HG03378 (cell line): ENCODE results near the gene SMIM36.
"Not testable (repeated sequence)": the region's sequence is repeated elsewhere in the genome, so short reads cannot be mapped to it uniquely, and the experiment has no call there.

Source experiments
- ATAC-seq: cut with Tn5 transposase; IDR thresholded peaks from one replicate; pipeline ENCODE4 v1.9.1; 2021; ENCODE audit warnings: mild to moderate bottlenecking, moderate library complexity; ENCODE audit not compliant: unreplicated experiment

Gene SMIM36

DNA sequence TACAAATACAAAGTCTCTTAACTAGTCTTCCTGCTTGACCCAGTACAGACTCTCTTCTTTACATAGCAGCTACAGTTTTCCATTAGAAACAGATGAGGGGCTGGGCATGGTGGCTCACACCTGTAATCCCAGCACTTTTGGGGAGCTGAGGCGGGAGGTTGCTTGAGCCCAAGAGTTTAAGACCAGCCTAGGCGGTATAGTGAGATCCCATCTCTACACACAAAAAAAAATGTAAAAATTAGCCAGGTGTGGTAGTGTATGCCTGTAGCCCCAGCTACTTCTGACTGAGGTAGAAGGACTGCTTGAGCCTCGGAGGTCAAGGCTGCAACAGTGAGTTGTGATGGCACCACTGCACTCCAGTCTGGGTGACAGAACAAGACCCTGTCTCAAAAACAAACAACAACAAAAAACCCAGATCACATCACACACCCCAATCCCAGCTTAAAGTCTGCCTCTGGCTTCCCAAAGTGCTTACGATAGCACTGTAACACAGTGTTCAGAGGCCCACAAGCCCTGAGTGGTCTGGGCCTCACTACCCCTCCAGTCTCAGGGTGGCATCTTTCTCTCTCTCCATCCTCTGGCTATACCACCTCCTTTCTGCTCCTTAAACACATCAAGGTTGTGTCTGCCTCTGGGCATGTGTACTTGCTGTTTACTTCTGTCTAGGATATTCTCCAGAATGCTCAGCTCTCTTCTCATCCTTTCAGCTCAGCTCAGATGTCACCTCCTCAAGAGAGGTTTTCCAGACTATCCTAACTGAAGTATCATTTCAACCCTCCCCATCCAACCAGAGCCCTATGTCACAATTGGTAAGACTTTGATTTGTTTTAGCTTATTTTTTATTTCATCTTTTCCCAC lies 93.6 kb downstream of the SMIM36 start:
- ATAC-seq: no peak

DNA sequence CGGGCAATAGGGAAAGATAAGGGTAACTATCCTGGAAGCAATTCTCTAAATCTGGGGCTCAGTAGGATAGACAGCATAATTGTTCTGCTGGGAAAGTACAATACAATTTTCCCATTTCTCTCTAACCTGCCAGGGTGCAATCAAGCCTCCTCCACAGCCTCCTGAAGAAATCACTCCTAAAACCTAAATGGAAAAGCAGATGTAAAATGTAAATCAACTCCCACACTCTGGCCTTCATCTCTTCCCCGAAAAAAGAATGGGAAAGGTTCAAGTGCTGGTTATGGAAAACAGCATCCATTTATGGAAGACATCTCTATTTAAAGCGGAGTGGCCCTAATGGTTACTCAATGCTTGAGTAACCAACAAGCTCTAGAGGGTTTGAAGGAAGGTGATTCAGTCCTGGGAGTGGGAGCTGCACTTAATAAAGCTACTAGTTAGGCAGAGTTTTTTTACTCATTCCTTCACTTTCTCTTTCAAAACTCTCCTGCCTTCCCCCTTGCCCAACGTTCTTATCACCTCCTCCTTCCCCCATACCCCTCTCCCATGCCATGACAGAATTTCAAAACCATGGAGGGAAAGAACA lies 94.7 kb downstream of the SMIM36 start:
- ATAC-seq: no peak

GRCh38 chr17:55416000-55416399 lies 95.3 kb downstream of the SMIM36 start:
- ATAC-seq: no peak

DNA sequence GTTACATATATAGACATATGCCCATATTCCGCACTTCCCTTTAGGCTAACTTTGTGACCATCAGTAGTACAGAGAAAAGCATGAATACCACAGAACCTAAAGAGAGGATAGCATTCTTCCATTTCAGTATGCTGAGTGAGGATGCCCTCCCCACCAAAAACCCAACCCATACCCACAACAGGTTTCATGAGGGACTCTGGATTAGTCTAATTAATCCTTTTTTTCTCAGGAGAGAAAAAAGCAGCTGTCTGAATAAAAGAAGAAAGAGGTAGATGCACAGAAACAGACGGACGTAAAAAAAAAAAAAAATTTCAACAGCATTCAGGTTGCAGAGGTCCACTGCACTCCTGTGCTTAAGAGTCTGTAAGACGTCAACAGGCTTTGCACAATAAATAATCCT lies 96.3 kb downstream of the SMIM36 start:
- no peak for ATAC-seq

DNA sequence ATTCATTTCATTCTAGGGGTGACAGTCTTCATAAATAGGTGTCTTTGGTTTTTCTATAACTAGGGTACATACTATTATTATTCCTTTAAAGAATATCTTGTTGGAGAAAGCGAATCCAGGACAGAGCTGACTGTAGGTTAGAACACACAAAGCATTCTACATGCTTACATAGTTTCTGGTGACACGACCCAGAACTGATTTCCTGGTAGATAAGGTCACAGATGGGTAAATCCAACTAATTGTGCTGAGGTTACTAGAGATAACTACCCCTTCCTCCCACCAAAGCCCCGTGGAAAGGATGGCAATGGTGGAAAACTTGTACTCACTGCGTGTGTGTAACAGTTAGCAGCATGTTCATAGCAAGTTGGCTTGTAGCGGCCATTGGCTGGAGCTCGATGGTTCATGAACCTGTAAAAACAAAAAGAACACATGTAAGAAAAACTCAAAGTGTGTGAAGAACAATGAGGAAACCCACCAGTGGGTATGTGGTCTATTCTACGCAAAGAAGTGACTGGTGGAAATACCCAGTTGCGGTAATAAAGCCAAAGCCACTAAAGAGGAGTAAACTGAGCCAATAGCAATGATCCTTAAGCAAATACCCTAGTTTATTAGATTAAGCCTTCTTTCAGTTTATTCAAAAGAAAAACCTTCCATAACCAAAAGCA lies 97.3 kb downstream of the SMIM36 start:
- no peak for ATAC-seq

DNA sequence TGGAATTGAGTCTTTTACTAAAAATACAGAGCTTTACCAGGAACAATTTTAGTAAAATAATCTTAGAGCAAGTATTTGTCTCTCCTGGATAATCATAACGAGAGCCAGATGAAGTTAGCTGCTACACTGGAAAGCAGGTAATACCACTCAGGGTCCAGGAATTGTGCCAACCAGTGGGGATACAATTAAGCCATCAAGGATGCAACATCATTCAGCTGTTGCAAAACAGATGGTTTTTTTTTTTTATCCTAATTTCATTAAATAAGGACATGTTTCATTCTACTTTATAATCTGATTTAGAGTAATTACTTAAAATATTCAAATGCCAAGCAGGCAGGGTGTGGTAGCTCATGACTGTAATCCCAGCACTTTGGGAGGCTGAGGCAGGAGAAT lies 99.8 kb downstream of the SMIM36 start:
- no peak for ATAC-seq

DNA sequence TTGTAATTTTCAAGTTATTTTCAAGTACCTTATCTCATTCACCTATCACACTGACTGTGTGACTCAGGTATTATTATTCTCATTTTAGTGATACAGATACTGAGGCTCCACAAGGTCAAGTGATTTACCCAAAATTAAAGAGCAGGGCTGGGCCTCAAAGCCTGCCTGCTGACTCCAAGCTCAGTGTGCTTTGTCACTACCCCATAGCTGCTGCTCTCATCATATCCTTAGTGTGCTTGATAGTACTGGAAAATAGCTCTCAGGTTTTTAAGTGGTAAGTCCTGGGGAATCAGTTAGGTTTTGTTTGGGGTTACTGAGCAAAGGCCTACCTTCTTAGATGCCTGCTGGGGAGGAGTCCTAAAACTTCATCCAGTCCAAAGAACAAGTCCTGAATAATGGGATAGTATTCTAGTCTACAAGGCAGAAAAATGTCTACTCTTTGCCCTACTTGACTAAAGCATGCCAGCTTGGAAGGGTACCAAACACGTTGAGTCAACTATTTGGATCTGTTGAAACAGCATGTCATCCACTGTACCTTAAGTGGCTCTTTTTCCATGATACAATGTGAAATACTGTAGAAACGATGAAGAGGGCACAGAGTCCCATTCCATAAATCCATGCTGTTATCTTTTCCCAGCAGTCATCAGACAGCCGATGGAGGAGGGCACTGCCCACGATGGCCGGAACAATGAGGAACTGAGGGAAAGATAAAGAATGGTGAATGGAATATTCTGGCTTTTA lies 100.4 kb downstream of the SMIM36 start:
- no peak for ATAC-seq

GRCh38 chr17:55409030-55409800 lies 102.0 kb downstream of the SMIM36 start:
- ATAC-seq: no peak

DNA sequence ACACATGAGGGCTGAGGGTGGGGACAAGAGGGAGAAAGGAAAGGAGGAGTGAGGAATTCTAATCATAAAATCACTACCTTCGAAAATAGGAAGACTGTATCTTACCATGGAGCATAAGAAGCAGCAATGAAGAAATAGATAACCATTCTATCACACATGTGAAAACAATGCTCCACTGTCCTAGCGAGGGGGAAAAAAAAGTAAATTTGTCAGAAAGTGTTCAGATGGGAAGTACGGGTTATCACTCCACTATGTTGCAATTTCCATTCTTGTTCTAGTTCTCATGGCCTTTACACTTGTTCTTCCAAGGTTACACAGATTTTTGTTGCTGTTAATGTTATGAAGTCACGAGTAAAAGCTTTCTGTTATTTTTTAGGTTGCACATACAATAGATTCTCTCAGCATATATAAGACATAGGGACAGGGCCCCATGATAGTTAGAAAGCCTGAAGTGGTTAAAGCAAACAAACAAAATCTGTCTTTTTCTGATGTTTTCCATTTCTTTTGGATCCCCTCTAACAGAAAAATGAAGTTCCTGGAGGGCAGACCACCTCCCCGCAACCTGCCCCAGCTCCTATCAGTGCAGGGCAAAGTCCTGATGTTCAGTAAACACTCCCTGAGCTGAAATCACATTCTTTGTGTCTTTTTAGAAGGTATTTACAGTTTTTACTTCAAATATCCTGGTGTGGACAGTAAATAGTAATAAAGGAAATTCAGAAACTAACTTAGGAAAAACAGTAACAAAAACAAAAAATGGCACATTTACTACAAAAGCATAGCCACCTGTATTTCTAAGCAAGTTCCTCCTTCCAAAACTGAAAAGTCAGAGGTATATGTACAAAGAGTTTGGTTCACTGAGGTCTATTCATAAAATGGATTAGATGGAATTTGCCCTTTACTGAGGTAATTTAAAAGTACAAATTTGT lies 103.3 kb downstream of the SMIM36 start:
- ATAC-seq: no peak

GRCh38 chr17:55405600-55405999 lies 105.7 kb downstream of the SMIM36 start:
- no peak for ATAC-seq

DNA sequence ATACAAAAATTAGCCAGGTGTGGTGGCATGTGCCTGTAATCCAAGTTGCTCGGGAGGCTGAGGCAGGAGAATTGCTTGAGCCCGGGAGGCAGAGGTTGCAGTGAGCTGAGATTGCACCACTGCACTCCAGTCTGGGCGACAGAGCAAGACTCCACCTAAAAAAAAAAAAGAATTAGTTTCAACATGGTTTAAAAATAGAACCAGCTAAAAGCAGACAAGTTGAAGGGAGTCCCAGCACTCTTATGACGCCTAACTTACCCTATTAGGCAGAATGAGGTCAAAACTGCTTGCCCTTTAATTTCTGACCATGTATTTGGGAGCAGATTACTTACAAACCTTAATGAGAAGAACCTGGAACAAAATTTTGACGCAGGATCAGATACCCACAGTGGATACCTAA lies 107.1 kb downstream of the SMIM36 start:
- ATAC-seq: not testable (repeated sequence)

GRCh38 chr17:55402374-55402773 lies 108.9 kb downstream of the SMIM36 start:
- ATAC-seq: no peak
